ENCODE measurements around the gene RNASEH2B. TPM values are rescaled to one million over a fixed set of nuclear protein-coding genes. Genes with fewer than 3 reads are reported as not detected.

RNASEH2B gene
- total and polyA plus RNA-seq, 2 of the 13 experiments (the other 11 are each of a cell fraction or from before 2014, with no cell fraction given): 17.2 to 55.4 TPM

DNA sequence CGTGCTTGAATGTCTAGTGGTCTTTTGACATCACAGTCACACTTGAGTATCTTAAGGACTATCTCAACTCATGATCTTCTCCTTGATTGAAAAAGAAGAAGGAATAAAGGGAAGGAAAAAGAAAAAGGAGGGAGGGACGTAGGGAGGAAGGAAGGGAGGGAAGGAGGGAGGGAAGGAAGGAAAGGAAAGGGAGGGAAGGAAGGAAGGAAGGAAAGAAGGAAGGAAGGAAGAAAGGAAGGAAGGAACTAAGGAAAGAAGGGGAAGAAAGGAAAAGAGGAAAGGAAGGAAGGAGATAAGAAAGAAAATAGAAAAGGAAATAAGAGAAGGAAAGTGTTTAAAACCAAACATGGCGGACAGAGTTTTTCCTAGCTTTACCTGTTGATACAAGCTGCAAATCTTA, 64.7 kb downstream of the RNASEH2B start (continued):
- TF ChIP-seq, protein P1, sequence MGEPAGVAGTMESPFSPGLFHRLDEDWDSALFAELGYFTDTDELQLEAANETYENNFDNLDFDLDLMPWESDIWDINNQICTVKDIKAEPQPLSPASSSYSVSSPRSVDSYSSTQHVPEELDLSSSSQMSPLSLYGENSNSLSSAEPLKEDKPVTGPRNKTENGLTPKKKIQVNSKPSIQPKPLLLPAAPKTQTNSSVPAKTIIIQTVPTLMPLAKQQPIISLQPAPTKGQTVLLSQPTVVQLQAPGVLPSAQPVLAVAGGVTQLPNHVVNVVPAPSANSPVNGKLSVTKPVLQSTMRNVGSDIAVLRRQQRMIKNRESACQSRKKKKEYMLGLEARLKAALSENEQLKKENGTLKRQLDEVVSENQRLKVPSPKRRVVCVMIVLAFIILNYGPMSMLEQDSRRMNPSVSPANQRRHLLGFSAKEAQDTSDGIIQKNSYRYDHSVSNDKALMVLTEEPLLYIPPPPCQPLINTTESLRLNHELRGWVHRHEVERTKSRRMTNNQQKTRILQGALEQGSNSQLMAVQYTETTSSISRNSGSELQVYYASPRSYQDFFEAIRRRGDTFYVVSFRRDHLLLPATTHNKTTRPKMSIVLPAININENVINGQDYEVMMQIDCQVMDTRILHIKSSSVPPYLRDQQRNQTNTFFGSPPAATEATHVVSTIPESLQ (CRISPR knock-in tag; conservative IDR thresholded peaks at IDR 0.05): no peak

- POLR2A ChIA-PET: no interaction called here
Measured at GRCh38 chr13:50979187-50979586, 69.6 kb downstream of the RNASEH2B start.

DNA sequence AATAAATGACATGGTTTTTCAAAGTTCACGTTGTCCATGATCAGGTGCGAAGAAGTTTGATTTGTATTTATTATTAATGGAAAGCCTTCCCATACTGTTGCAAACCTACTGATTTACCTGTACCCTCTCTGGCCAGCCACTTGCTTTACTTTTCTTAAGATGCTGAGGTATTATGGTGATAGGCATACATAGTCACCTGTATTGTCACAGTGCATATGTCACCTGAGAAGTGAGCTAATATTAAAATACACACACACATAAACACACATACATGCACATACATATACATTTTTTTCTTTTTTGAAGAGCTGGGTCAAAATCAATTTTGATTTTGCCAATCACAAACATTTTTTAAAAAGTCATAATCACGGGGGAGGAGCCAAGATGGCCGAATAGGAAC, 72.1 kb downstream of the RNASEH2B start:
- BruUV-seq (replicated peaks): no TSS peak
- Histone ChIP-seq H3K27me3 (ENCODE audit: control insufficient read depth in 1 of 2, insufficient read depth in 2 of 2, low read length in 2 of 2) (no peaks in the 10 kb centered on the region), H3K27ac (ENCODE audit: extremely low read length, insufficient read depth, low read length) (no peak overlapping the region), H2AFZ (ENCODE audit: low read length) (no peak overlapping the region), H3K4me1 (ENCODE audit: insufficient read depth, low read length) (peaks cover 7% of the 10 kb centered on the region; the same call in 1 of the 2 replicates), H3K9ac (ENCODE audit: insufficient read depth, low read depth, low read length) (no peak overlapping the region), H3K36me3 (replicated peaks in 1 of 2; ENCODE audit: control insufficient read depth in 1 of 2, insufficient read depth in 2 of 2, low read length in 2 of 2) (no peaks in the 10 kb centered on the region), H3K79me2 (ENCODE audit: insufficient read depth, low read length) (no peaks in the 10 kb centered on the region), H3K4me3 (replicated peaks in 1 of 3; ENCODE audit: insufficient read depth in 1 of 3, low read depth in 2 of 3, low read length in 3 of 3) (no peak overlapping the region), H3K4me2 (ENCODE audit: low read depth, low read length) (no peak overlapping the region), H3K9me3 (ENCODE audit: low read length) (no peaks in the 10 kb centered on the region), H4K20me1 (ENCODE audit: insufficient read depth, low read length) (no peaks in the 10 kb centered on the region)
- DNase-seq (ENCODE audit: low spot score) (no peak), ATAC-seq (no peak), FAIRE-seq (no peak)
- WGBS (ENCODE audit: low lambda C conversion rate): 66% methylated on average over 4 of the region's 4 CpGs
- intact Hi-C loops (cut with micrococcal nuclease; ENCODE audit: unreplicated experiment) (no loop called here), in situ Hi-C loops (cut with HindIII; ENCODE audit: extremely low pct_ligation_motif_present, low pct_unique_long_range_greater_than_20kb) (no loop called here)
- ChIA-PET POLR2A (no interaction called here), CTCF (ENCODE audit: low intra/inter-chr PET ratio, low total read pairs) (no interaction called here)
- TF ChIP-seq HDAC2 (CRISPR knock-in tag; IDR thresholded peaks at IDR 0.05): no peak
- no peak for TF ChIP-seq KAT7 (CRISPR knock-in tag; IDR thresholded peaks at IDR 0.05; ENCODE audit: borderline replicate concordance)
- TF ChIP-seq ZNF75D (CRISPR knock-in tag; IDR thresholded peaks at IDR 0.05; ENCODE audit: borderline replicate concordance): no peak
- TF ChIP-seq RFX5 (IDR thresholded peaks at IDR 0.05; ENCODE audit: low read depth, low read length): no peak
- TF ChIP-seq HDAC1 (CRISPR knock-in tag; IDR thresholded peaks at IDR 0.05): no peak
- TF ChIP-seq U2AF2 (IDR thresholded peaks at IDR 0.05; ENCODE audit: low read depth, low read length): no peak
- TF ChIP-seq RFXANK (CRISPR knock-in tag; IDR thresholded peaks at IDR 0.05): no peak
- TF ChIP-seq GMEB2 (CRISPR knock-in tag; IDR thresholded peaks at IDR 0.05; ENCODE audit: low read depth): no peak
- no peak for TF ChIP-seq RBM39 (IDR thresholded peaks at IDR 0.05; ENCODE audit: low read depth, low read length, poor library complexity, severe bottlenecking)
- no peak for TF ChIP-seq ZIK1 (CRISPR knock-in tag; IDR thresholded peaks at IDR 0.05; ENCODE audit: borderline replicate concordance, low read depth)
- TF ChIP-seq REXO4 (CRISPR knock-in tag; IDR thresholded peaks at IDR 0.05; ENCODE audit: borderline replicate concordance): no peak
- no peak for TF ChIP-seq ZNF484 (CRISPR knock-in tag; IDR thresholded peaks at IDR 0.05; ENCODE audit: borderline replicate concordance, low read depth)

More at GRCh38 chr13:50979187-50979586, 69.6 kb downstream of the RNASEH2B start:
- Histone ChIP-seq H3K4me3 (replicated peaks in 1 of 3; ENCODE audit: insufficient read depth in 1 of 3, low read depth in 2 of 3, low read length in 3 of 3) (no peak overlapping the region), H3K4me2 (ENCODE audit: low read depth, low read length) (no peak overlapping the region), H4K20me1 (ENCODE audit: insufficient read depth, low read length) (no peaks in the 10 kb centered on the region), H3K27me3 (ENCODE audit: control insufficient read depth in 1 of 2, insufficient read depth in 2 of 2, low read length in 2 of 2) (no peaks in the 10 kb centered on the region), H3K4me1 (ENCODE audit: insufficient read depth, low read length) (peaks cover 7% of the 10 kb centered on the region; the same call in 1 of the 2 replicates), H3K27ac (ENCODE audit: extremely low read length, insufficient read depth, low read length) (no peak overlapping the region), H2AFZ (ENCODE audit: low read length) (no peak overlapping the region), H3K36me3 (replicated peaks in 1 of 2; ENCODE audit: control insufficient read depth in 1 of 2, insufficient read depth in 2 of 2, low read length in 2 of 2) (no peaks in the 10 kb centered on the region), H3K9me3 (ENCODE audit: low read length) (no peaks in the 10 kb centered on the region), H3K79me2 (ENCODE audit: insufficient read depth, low read length) (no peaks in the 10 kb centered on the region), H3K9ac (ENCODE audit: insufficient read depth, low read depth, low read length) (no peak overlapping the region)
- no TSS peak for BruUV-seq (replicated peaks)
- in situ Hi-C loops (cut with HindIII; ENCODE audit: extremely low pct_ligation_motif_present, low pct_unique_long_range_greater_than_20kb): no loop called here
- TF ChIP-seq SAP130 (CRISPR knock-in tag; IDR thresholded peaks at IDR 0.05; ENCODE audit: low read depth) (no peak), ZNF670 (CRISPR knock-in tag; IDR thresholded peaks at IDR 0.05; ENCODE audit: borderline replicate concordance) (no peak), MAFF (IDR thresholded peaks at IDR 0.05; ENCODE audit: low read depth, low read length) (peak; percentile 97), MAFK (conservative IDR thresholded peaks at IDR 0.05 in 1 of 2, IDR thresholded peaks at IDR 0.05 in 1 of 2; ENCODE audit: low read length in 2 of 2) (peak; percentile 97), NR2F6 (IDR thresholded peaks at IDR 0.05) (peak; percentile 62), NR2F6 (CRISPR knock-in tag; IDR thresholded peaks at IDR 0.05) (0 out of 2 replicates have a peak, but pooled peaks have one; percentile 9)
- no peak for ATAC-seq
- intact Hi-C loops (cut with micrococcal nuclease; ENCODE audit: unreplicated experiment): no loop called here
- CTCF ChIA-PET (ENCODE audit: low intra/inter-chr PET ratio, low total read pairs): no interaction called here
- DNase-seq (ENCODE audit: low spot score): no peak
- FAIRE-seq: no peak
